GM19395 (cell line): ENCODE data around the gene CA9.

ENCODE experiments used
- ATAC-seq: cut with Tn5 transposase; IDR thresholded peaks from one replicate; pipeline ENCODE4 v1.9.1; 2021; ENCODE audit warnings: mild to moderate bottlenecking, moderate library complexity; ENCODE audit not compliant: unreplicated experiment

CA9 gene

DNA sequence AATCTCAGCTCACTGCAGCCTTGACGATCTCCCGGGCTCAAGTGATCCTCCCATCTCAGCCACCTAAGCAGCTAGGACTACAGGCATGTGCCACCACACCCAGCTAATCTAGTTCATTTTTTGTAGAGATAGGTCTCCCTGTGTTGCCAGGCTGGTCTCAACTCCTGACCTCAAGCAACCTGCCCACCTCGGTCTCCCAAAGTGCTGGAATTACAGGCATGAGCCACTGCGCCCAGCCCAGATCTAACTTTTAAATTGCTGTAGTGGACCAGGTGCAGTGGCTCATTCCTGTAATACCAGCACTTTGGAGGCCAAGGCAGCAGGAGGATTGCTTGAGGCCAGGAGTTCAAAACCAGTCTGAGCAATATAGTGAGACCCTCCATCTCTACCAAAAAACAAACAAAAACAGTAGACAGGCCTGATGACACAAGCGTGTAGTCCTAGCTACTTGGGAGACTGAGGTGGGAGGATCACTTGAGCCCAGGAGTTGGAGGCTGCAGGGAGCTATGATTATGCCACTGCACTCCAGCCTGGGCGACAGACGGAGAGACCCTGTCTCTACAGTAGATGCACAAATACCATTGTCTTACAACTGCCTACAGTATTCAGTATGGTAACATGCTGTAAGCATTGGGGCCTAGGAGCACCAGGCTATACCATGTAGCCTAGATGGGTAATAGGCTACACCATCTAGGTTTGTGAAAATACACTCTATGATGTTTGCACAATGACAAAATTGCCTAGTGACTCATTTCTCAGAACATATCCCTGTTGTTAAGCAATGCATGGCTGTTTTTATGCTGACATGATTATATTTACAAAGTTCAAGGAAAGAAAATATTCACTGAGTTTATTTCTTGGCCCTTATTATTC is 21.5 kb upstream of the CA9 start:
- ATAC-seq, result no peak

GRCh38 chr9:35652829-35653209 is 20.9 kb upstream of the CA9 start:
- ATAC-seq, result no peak

DNA sequence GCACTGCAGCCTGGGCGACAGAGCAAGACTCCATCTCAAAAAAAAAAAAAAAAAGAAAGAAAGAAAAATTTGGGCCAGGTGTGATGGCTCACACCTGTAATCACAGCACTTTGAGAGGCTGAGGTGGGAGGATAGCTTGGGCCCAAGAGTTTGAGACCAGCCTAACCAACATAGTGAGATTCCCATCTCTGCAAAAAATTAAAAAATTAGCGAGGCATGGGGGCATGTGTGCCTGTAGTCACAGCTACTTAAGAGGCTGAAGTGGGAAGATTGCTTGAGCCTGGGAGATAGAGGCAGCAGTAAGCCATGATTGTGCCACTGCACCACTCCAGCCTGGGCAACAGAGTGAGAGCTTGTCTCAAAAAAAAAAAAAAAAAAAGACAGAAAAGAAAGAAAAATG is 20.1 kb upstream of the CA9 start:
- no peak for ATAC-seq

- no peak for ATAC-seq
Observed at GRCh38 chr9:35656348-35656747, 17.4 kb upstream of the CA9 start.

- no peak for ATAC-seq
Observed at GRCh38 chr9:35656831-35657545, 16.7 kb upstream of the CA9 start.

DNA sequence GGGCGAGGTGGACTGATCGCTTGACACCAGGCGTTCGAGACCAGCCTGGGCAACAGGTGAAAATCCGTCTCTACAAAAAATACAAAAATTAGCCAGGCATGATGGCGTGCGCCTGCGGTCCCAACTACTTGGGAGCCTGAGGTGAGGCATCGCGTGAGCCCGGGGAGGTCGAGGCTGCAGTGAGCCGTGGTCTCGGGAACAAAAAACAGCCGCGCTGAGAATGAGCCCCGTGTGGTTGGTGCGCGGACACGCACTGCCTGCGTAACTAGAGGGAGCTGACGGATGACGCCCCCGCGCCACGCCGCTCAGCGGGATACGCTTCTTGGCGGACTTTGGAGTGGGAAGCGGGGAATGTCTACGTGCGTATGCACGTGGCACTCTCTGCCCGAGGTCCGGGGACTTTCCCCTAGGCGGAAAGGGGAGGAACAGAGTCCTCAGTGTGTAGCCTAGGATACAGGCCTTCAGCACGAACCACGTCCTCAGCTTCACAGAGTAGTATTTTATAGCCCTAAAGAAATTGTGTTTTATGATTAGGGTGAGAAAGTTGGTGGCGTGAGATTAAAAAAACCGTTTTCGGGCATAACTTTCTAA is 16.1 kb upstream of the CA9 start, which contains the start of gene RMRP:
Gene RMRP, minus strand, starts transcription at position 474 of the 591 bp plus-strand sequence.
- peak; percentile 87 for ATAC-seq

DNA sequence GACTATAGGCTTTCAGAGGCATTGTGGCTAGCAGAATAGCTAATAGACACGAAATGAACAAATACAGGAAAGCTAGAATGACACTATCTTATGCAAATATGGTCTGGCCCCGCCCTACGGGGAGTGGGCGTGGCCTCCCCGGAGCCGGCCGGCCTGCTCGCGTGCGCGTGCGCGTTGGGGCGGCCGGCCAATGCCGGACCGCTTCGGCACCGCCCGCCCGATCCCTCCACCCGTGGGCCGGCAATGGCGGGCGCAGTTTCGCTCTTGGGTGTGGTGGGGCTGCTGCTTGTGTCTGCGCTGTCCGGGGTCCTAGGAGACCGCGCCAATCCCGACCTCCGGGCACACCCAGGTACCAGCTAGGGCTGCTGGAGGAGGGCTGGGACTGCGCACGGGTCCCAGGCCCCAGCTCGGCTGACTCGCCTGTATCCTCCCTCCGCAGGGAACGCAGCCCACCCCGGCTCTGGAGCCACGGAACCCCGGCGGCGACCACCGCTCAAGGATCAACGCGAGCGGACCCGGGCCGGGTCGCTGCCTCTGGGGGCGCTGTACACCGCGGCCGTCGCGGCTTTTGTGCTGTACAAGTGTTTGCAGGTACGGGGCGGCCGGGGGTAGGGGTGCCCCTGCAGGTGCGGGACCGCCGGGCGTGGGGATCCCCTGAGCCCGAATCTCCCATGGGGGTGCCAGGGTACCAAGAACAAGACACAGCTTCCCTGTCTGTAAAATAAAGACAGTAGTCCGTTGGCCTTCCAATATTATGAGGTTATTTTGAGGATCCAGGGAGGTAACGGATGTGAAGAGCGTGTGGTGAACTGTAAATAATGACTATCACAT is 15.4 kb upstream of the CA9 start, which contains the start of gene CCDC107:
Gene CCDC107, plus strand, starts transcription at position 156 of the 831 bp plus-strand sequence. Its CDS starts 88 bp downstream, at position 244.
- ATAC-seq, result peak; percentile 56

DNA sequence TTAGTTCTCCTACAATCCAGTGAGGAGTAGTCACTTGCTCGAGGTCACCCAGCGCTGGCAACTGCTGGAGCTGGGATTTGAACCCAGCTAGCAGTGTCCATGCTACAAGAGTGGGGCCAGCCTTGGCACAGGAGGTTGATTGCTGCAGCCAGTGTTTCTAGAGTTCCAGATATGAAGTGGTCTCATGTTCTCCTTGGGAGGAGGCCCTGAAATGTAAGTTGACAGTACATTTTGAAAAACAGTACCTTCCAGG is 14.8 kb upstream of the CA9 start:
- ATAC-seq, result no peak

GRCh38 chr9:35659340-35659739 is 14.4 kb upstream of the CA9 start:
- ATAC-seq, result no peak

DNA sequence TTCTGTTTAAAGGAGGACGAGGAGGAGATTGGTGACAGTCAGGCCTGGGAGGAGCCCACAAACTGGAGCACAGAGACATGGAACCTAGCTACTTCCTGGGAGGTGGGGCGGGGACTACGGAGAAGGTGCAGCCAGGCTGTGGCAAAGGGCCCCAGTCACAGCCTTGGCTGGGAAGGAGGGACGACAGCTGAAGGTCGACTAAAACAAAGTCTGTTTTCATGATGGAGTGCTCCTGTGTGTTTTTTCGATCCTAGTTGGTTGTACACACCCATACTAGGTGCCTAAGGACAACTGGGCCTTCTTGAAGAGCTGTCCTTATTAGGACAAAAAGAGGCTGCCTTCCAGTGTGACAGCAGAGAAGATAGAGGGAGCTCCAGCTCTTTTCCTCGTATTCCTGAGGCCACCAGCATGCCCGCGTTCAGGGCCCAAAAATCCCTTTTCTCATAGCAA is 12.7 kb upstream of the CA9 start:
- no peak for ATAC-seq

GRCh38 chr9:35661756-35662350 is 11.9 kb upstream of the CA9 start:
- no peak for ATAC-seq

- no peak for ATAC-seq
Observed at GRCh38 chr9:35662437-35662836, 11.3 kb upstream of the CA9 start.

DNA sequence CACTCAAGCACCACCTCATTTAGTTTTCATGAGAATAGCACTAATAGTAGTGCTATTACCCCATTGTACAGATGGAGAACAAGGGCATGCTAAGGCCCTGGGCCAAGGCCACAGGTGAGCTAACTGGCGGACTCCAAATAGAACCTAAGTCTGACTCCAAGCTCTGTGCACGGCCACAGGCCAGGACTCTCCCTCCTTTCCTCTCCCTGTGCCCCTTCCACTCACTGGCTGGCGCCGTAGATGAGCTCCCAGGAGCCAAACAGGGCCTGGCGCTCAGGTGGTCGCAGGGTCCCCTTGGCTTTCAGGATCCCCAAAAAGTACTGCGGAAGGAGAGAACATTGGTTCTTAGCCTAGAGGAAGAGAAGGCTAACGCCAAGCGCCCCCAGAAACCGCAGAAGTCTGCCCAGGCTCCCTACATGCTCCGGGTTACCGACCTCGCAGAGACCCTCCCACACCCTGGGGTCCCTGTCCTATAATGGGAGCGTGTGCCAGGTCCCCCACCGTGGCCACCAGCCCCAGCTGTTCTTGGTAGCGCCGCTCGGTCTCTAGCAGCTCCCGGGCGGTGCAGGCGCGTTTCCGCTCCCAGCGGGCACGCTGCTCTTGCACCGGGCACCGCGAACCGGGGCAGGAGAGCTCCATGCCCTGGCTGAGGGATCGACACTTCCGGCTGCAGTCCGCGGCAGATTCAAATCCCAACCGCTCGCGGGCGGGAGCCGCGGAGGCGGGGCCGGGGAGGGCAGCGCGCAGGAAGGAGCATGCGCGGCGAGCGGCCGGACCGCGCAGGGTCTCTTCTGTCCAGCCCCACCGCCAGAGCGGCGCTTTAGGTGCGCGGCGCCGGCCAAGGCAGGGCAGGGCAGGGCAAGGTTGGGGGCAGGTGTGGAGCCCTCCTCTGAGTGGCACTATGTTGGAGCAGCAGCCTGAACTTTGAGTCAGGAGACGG is 8.9 kb upstream of the CA9 start, which contains the start of gene ARHGEF39:
Gene ARHGEF39, minus strand, starts transcription at position 665 of the 940 bp plus-strand sequence. Its CDS starts 26 bp downstream, at position 639.
- ATAC-seq, result peak; percentile 87

GRCh38 chr9:35665471-35665818 is 8.3 kb upstream of the CA9 start:
- ATAC-seq, result no peak

DNA sequence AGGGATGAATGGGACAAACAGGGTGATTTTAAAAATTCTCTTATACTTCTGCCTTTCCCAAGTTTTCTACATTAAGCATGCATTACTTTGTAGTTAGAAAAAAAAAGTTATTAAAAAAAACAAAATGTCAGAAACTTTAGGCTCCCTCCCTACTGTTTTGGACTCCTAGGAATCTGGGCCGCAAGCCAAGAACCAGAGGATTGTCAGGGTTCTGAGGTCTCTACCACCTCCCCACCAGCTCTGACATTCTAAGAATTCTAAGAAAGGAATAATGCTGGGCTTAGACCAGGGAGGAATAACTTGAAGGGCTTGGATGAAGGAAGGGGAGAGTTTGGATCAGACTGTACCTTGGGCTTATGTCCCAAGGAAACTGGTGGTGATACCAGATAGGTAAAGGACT is 7.7 kb upstream of the CA9 start:
- ATAC-seq, result no peak

- no peak for ATAC-seq
Observed at GRCh38 chr9:35666549-35666948, 7.2 kb upstream of the CA9 start.

GRCh38 chr9:35667939-35668338 is 5.8 kb upstream of the CA9 start:
- ATAC-seq, result no peak

DNA sequence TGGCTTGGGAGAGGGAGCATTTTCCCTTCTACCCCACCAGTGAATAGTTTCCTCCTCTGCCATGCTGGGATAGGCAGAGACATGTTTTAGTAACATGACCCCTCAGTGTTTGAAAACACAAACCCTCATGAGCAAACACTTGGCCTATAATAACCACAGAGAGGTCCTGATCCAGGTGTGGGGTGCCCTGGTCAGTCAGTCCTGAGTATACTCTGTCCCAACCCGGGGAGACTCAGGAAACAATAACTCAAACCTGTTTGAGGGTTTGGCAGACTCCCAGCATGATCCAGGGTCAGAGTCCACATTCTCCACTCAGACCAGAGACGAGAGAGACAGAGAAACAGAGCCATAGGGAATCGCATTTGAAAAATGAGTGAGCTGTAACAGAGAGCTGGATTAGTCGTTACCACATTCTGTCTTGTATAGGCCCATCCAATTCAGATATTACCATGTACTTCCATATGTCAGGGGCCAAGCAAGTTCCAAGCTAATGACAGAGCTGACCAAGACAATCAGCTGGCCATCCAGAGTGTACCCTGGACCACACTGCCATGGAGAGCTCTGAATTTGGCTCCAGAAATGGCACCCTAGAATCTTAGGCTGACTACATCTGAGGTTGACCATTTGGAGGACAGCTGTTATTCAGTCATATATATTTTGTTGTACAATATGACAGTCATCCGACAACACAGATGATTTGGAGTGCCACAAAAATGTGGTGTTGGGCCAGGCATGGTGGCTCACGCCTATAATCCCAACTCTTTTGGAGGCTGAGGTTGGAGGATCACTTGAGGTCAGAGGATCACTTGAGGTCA is 4.2 kb upstream of the CA9 start:
- no peak for ATAC-seq

DNA sequence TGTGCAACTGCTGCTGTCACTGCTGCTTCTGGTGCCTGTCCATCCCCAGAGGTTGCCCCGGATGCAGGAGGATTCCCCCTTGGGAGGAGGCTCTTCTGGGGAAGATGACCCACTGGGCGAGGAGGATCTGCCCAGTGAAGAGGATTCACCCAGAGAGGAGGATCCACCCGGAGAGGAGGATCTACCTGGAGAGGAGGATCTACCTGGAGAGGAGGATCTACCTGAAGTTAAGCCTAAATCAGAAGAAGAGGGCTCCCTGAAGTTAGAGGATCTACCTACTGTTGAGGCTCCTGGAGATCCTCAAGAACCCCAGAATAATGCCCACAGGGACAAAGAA is 265 bp downstream of the CA9 start:
- no peak for ATAC-seq
